NCI-H510A (cell line): ENCODE data around the gene DNMT3A.
A peak's percentile ranks its signal among the peaks of the same experiment; 100 is the strongest.

Source experiments
- DNase-seq: peaks from one replicate; lab custom pipeline; 2025; lab: John Stamatoyannopoulos, UW

DNMT3A gene

DNA sequence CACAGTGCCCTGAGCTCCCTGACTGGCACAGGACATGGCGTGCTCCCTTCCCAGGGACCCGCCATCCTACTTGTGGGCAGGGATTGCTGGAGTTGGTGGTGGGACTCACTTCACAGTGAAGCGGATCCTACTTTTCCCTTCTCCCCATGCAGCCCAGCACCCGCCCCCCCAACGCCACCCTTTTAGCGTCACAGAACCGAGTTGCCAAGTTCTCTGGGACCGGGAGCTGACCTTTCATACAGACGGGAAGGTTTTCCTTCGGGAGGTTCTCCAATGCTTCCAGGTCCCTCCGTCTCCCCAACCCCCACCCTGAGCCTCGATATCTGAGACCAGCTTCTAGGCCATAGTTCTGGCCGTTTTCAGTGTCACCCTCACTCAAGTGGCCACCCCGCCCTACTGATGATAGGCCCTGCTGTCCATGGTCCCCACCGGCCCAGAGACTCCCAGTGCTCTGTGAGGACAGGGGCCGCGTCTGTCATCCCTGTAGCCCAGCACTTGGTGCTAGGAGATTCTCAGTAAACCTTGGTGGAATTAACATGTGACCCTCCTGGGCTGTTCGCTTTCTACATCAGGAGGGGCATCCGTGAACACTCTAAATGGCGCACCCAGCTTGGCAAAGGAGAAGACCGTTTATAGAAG lies 1.6 kb upstream of the DNMT3A start:
- DNase-seq, result no peak

DNA sequence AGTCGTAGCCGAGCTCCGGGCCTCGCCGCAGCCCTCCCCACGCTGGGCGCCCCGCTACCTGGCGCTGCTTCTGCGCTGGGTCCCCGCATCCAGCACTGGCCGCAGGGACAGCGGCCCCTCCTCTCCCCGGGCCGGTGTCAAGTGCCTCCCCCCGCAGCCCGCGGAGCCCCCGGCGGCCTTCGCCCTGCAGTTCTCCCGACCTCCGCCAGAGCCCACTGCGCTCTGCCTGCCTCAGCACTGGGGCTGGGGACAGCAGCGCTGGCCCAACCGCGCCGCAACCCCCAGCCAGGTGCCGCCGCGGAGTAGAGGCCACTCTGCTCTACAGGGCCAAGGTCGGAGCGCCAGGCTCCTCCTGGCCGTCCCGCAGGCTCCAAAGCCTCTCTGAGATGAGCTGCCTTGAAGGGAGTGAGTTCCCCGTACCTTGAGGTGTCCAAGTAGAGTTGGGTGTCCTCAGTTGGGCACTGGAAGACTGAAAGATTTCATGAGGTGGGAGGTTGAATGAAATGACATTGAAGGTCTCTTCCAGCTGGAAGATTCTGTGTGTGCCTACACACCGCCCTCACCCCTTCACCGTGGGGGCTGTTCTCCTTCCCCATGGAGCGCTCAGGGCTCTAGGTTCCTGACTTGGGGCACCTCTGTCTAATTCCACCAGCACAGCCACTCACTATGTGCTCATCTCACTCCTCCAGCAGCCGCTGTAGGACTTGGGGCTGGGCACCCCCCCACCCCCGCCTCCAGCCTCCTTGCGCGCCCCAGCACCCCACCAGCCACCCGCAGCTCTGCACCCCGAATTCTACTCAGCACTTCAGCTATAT lies 854 bp upstream of the DNMT3A start:
- peak; percentile 66 for DNase-seq

DNA sequence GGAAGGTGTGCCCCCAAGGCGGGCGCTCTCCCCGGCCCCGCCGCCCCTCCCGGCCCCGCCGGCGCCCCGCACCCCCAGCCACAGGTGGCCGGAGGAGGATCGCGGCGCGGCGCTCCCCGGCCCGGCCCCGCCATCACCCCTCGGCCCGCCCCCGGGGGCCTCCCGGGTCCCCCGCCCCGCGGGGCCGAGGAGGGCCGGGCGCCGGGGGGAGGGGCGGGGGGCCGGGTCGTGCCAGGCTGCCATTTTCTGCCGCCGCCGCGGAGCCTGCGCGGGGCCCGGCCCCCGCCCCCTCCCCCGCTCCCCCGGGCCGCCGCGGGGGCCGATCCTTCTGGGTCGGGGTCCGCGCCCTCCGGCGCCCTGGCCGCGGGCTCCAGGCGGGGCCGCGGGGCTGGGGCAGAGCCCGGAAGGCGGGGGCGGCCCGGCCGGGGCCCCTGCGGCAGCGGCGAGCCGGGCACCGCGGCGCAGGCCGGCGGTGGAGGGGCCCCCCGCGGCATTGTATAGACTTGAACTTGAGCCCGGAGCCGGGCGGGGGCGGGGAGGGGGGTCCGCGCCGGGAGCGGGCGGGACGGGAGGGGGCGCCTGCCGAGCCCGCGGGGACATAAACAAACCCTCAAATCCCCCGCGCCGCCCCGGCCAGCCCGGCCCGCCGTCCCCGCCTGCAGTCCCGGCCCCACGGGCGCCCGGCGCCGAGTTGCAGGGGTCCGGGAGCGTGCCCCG lies 556 bp downstream of the DNMT3A start:
- peak; percentile 29 for DNase-seq

DNA sequence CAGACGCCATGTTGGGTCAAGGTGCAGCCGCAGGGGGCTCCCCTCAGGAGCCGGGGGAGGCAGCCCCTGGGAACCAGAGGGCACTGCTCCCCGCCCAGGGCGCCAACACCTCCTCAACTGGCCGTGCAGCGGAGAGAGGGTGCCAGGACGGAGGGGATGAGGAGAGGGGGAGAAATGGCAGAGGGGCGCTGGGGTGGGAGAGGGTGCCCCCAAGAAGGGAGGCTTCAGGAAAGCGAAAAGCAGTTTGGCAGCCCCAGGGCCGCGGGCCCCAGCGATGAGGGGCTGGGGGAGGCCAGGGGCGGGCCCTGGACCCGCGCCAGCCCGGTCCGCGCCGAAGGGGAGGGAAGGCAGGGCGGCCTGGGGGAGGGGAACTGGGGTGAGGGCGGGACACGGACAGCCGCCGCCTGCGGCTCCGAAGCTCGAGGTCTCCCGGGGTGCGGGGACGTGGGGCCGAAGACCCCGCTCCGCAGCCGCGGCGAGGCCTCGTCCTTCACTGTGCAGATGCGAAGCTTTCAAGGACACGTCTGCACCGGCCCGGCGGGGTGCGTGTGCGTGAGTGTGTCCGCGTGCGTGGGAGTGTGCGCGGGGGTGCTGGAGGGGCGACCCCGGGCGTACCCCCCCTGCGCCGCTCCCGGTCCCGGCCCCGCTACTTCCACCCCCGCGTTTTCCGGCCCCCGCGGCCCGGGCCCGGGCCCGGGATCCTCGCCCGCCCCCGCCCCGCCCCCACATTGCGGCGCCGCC lies 1.4 kb downstream of the DNMT3A start:
- DNase-seq, result peak; percentile 24

DNA sequence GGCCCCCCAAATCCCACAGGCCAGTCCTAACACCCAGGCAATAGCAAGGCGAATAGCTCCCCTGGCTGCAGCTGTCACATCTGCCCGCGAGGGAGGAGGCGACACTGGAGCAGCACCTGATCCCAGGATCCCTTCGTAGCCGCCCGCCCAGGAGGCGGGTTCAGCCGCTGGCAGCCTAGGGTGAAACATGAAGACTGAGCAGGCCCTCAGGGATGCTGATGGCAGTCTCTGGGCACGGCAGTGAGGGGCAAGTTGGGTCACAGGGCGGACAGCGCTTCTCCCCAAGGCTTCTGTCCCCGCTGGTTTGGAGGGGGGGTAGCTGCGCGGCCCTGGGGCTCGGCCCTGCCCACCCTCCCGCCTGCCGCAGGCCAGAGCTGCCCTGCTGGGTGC lies 1.9 kb downstream of the DNMT3A start:
- DNase-seq, result peak; percentile 78

DNA sequence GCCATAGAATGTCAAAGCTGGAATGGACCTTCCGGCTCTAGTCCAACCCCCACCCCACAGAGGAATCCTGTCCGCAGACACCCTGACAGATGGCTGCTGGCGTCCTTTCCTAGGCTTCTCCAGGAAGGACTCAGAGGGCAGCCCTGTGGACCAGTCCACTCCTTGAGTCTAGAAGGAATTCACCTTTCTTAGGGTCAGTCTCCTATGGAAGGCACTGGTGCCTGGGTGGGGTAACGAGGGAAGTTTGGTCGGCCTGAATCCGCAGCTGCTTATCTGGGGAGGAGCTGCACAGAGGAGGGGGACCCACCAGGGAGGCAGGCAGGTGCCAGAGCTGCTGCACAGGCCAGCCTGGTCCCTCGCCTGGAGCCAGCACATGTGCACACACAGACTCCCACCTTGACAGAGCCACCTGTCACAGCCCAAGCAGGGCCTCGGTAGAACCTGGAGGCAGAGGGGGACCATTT lies 2.5 kb downstream of the DNMT3A start:
- DNase-seq, result no peak

DNA sequence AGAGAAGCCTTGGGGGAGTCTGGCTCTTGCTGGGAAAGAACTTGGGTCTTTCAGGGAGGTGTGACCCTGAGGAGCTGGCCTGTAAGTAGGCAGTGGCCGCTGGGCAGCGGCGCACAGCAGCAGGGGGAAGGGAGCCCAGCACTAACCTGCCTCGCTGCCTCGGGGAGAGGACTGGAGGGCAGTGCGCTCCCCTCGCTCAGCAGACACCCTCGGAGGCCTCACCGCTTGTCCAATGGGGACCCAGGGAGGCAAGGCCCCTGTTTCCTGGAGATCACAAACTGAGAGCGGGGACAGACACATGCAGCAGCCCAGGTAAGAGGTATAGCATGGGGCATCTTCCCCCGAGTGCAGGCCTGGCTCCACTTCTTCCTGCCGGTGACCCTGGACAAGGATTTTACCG lies 3.3 kb downstream of the DNMT3A start:
- no peak for DNase-seq

DNA sequence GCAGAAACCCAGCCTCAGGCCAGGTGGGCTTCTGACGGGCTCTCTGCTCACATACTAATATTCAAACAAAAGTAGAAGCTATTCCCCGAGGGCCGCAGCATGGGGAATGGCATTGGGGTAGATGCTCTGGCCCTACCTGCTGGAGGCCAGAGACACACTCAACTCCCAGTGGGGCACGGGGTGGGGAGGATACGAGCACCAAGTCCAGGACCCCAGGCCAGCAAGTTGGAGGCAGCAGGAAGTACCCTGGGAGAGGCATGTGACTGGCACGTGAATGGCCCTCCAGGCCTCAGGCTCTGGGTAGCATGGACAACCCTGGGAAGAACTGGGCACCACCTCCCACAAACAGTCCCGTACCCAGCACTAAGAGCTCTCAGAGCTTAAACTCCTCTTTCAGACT lies 3.8 kb downstream of the DNMT3A start:
- no peak for DNase-seq

DNA sequence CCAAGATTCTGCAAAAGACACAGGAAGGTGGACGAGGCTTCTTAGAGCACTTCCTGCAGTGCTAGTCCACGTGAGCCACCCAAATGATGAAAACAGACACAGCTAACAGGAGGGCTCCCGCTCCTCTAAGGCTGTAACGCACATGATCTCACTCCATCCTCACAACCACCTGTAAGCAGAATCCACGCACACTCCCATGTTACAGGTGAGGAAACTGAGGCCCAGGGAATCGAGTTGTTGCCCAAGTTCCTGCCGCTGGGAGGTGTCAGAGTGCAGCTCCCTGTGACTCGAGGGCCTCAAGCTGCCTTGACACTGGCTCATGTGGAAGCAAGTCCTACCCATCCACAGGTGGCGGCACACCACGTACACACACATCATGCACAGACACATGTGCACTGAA lies 4.4 kb downstream of the DNMT3A start:
- DNase-seq, result no peak

DNA sequence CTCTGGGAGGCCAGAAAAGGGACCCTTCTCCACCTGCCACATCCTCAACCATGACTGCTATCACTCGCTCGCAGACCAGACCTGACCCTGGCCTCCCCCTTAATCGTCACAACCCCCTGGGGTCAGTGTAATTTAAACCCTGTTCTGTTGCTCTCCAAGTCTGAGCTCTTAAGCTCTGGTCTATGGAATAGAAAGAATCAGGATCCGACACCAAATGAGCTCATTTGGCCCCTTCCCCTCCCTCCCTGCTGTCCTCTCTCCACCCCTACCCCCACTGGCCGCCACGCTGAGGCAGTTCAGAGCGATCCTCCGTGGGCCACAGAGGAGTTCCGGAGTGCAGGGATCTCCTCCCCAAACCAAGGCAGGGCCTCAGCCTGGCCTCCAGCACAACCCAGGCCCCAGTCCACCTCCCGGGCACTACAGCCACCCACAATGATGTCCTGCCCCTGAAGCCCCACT lies 5.3 kb downstream of the DNMT3A start:
- DNase-seq, result no peak

DNA sequence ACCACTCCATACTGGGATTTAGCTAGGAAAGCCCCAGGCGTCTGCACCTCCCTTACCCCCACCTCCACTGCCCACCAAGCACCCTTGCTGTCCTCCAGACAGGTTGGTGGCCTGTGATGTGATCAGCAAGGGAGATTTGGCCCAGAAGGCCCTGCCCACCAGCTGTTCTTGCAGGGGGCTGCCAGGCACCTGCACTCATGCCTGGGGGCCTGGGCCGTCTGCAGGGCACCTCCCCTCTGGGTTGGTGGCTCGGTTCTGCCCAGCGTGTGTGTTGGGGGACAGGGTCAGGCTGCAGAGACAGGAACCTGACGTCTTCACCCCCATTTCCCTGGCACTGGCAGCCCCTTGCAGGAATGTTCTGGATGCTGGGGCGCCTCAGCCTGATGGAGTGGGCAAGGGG lies 5.8 kb downstream of the DNMT3A start:
- DNase-seq, result no peak

DNA sequence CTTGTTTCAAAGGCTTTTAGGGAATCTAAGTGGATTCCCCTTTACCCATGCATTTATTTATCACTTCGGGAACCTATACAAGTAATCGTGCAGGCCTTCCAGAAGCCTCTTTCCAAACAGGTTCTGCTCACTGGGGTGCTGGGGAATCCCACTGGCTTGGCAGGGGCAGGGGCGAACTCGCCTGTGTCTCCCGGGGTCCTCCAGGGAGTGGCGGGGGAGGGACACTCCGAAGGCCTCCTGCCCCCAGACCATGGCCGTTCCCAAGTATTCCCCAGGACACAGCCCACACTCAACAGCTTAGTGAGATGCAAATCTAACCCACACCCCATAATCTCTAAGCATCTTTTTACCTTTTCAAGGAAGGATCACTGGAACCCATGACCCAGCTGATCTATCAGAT lies 6.5 kb downstream of the DNMT3A start:
- DNase-seq, result no peak

DNA sequence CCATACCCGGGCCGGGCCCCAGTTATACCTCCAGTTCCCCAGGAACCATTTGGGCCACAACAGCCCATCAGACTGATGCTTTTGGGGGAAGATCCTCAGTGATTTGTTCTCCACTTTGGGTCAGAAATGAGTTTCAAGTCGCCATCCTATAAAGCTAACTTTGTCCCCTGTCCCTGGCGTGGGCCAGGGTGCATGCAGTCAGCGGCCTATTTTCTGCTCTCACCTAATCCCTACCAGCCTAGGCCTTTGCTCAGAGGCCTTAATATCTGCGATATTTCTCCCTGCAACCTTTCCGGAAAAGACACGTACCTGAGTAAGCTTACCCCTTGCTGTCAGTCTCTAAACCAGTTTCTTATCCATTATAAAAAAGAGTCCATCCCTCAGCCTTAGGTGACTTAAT lies 7.2 kb downstream of the DNMT3A start:
- no peak for DNase-seq

DNA sequence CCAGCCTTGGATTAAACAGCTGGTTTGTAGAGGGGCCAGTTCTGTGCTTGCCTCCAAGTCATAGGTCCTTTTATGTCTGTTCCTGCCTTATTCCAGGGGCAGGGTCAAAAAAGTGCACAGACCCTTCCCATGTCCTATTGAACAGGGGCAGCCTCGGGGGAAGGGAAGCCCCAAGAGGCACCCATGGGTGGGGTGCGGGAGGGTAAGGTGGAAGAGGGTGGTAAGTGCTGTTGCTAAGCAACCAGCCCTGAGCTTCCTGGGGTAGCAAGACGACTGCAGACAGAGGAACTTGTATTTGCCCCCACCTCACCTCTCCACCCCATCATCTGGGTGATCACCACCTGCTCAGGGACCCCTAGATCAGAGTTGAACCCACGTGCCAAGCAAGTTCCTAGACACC lies 7.7 kb downstream of the DNMT3A start:
- no peak for DNase-seq

DNA sequence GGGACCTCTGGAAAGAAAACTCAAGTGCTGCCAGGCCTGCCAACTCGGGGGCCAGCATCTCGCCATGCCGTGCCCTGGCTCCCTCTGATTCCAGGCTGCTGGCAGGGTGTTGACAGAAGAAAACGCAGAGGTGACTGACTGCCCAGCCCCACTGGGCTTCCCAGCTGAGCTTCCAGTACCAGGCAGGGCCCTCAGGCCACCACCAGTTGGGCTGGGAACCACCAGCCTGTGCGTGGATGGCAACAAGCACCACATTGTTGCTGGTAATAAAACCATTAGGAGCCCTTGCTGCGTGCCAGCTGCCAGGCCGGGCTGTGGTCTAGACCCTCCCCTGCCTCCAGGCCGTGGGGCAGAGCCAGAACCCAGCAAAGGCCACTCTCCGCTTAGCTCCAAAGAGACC lies 9.2 kb downstream of the DNMT3A start:
- no peak for DNase-seq

DNA sequence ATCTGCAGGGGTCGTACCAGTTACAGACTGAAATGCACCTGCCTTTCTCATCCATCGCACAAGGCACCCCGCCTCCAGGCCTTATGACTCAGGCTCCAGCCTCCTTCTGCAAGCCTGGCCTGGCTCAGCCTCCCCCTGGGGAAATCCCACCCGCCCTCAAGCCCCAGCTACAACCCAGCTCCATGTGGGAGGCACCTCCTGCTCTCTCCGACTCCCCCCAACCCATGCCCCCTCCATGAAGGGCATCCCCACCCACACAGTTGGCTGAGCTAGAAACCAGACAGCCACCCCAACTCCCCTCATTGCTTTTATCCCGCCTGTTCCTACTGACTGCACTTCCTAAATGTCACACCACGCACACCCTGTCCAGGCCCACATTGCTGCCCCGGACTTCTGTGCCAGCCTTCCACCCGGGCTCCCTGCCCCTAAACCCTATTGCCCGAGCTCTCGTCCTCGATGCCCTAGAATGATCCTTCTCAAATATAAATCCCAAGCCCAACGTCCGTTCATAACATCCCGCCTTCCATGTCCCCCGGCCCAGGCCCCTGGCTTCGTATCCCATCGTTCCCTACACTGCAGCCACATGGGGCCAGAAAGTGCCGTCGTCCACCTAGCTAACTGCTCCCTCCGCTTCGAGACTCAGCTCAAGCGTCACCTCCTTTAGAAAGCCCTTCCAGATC lies 9.9 kb downstream of the DNMT3A start:
- no peak for DNase-seq

DNA sequence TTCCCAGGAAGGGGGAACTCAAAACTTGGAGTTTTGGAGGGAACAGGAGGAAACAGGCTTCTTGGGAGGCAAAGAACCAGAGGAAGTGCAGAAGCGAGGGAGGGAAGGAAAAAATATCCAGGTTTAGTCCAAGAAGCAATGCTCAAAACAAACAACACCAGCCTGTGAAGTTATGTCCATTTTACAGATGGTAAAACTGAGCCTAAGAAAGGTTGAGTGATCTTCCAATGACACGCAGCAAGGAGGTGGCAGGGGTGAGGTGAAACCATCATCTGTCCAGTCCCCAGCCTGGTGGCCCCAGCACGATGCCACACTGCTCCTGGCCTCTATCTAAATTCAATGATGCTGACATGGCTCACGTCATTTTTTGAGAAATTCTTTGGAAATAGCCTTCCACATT lies 10.8 kb downstream of the DNMT3A start:
- DNase-seq, result no peak

DNA sequence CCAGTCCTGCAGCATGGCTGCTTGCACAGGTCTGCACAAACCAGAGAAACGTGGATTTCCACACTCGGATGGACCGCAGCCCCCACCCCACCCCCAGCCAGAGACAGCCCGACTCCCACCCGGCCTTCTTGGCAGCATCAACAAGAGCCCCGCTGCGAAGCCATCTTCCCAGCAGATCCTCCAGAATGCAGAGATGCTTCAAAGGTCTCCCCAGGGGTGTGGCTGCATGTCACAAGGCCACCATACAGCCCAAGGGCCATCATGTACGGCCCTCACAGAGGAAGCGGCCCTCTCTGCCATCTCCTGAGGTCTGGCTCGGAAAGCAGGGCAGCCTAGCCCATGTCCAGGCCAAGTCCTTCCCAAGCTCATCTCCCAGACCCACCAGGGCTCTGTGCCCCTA lies 11.5 kb downstream of the DNMT3A start:
- DNase-seq, result no peak

DNA sequence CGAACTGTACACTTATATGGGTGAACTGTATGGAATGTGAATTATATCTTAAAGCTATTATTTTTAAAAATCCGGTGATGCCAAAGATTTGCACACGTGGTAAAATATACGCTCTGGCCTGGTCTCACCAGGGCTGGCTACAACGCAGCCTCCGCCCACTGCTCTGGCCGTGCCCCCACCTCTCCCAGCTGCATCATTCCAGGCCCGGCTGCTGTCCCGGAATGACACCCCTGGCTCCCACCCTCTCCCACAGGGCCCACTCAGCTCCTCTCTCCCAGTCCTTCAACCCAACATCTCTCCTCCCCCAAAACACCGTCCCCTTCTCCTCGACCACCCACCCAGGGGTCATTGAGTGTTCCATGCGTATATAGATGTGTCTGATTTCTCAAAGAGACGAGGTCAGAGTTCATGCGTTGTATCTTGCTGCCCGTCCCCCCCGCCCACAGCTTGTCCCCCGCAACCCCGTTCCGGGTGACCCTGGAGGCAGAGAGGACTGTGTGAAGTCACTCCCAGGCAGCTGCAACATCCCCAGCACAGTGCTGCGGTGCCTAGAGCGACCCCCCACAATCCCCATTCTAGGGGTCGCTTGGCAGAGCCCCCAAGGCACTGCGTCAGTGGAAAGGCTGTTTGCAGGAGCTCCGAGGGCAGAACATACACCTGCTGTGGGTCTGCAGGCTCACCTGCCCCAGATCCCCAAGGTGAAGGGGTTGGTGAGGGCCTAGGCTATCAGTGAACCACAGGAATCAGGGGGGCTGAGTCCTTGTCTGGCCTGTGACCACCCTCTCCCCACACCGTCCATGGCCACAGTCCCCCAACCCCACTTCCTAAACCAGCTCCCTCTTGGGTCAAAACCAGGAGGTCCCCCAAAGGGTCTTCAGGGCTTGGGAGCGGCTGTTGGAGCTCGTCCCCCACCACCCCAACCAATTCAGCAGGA lies 13.3 kb downstream of the DNMT3A start:
- no peak for DNase-seq

DNA sequence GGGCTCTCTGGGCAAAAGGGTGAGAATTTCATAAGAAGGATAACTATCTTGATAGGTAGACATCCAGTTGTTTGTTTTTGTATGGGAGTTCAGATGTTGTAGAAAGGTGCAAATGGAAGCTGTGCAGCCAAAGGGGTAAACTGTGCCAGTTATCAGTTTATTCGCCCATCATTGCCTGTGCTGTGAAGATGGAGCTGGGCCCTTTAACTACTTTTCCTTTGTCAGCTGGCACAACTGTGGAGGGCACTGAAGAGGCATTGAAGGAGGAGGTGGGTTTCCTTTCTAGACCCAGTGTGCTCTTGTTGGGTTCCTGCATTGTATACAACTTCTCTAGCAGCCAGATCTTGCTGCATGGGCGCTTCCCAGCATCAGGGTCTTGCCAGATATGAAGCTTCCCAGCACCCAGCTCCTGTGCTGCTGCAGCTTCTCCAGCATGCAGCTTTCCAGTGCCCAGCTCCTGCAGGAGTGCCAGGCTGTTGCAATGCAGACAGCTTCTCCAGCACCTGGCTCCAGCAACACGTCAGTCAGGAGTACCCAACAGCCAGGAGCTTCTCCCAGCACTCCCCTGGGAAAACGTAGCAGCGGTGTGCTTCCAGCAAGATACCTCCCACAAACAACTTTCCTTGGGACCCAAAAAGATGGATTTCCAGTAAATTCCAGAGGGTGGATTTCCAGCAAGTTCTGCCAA lies 15.3 kb downstream of the DNMT3A start:
- no peak for DNase-seq
